Esophagus muscularis mucosa (tissue), 4 donors: ENCODE results near the gene GYG1.

Source experiments
- EP300 ChIP-seq: sonication (generic); formaldehyde crosslinking; IDR thresholded peaks from one replicate; pipeline ENCODE4 v1.6.1; 2017; ENCODE audit warnings: antibody characterized with exemption
- POLR2A ChIP-seq: fragments of 450-650 bp; IDR thresholded peaks from one replicate; pipeline ENCODE4 v1.6.1; 2017; ENCODE audit warnings: antibody characterized with exemption, moderate library complexity, mild to moderate bottlenecking, low read depth
- TF ChIP-seq, protein P1 (sequence below), 3 experiments: fragments of 200-600 bp in 2 of 3; fragments of 450-650 bp in 1 of 3; sonication (generic) in 2 of 3; IDR thresholded peaks; one replicate each; pipeline ENCODE4 v1.5.1; 2017 to 2019; ENCODE audit warnings: antibody characterized with exemption in 3 of 3, mild to moderate bottlenecking in 2 of 3, moderate library complexity in 1 of 3

DNA sequence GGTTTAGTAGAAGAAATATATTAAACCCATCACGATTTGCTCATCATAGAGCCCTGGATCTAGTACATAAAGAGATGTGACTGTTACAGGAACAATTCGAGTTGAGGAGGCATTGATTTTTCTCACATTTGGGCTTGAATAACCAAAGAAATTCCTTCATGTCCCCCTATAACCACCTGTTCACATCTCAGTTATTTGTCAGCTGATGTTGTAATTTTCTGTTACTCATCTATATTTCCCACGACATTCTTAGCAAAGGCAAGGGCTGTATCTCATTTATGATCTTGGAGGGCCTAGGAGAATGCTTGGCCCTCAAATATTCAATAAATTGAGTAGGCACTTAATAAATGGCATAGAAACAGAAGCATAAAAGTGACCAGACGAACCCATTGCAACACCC lies 36.4 kb upstream of the GYG1 start:
- TF ChIP-seq POLR2A (no peak), EP300 (no peak)
- TF ChIP-seq, protein P1, sequence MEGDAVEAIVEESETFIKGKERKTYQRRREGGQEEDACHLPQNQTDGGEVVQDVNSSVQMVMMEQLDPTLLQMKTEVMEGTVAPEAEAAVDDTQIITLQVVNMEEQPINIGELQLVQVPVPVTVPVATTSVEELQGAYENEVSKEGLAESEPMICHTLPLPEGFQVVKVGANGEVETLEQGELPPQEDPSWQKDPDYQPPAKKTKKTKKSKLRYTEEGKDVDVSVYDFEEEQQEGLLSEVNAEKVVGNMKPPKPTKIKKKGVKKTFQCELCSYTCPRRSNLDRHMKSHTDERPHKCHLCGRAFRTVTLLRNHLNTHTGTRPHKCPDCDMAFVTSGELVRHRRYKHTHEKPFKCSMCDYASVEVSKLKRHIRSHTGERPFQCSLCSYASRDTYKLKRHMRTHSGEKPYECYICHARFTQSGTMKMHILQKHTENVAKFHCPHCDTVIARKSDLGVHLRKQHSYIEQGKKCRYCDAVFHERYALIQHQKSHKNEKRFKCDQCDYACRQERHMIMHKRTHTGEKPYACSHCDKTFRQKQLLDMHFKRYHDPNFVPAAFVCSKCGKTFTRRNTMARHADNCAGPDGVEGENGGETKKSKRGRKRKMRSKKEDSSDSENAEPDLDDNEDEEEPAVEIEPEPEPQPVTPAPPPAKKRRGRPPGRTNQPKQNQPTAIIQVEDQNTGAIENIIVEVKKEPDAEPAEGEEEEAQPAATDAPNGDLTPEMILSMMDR (IDR thresholded peaks at IDR 0.05) = no peak
